Transverse colon (tissue), 4 donors: Measurements from ENCODE around the gene P4HTM.

Source experiments
- CTCF ChIP-seq, 5 experiments: fragments of 200-600 bp in 3 of 5; fragments of 450-650 bp in 2 of 5; sonication (generic) in 3 of 5; IDR thresholded peaks; 1 replicate in 2 of 5; 2 replicates in 3 of 5; pipeline ENCODE4 v1.5.1; 2016 to 2017; ENCODE audit warnings: antibody characterized with exemption in 5 of 5, inconsistent platforms in 3 of 5, mild to moderate bottlenecking in 2 of 5, moderate library complexity in 1 of 5
- EP300 ChIP-seq: sonication (generic); formaldehyde crosslinking; IDR thresholded peaks from one replicate; pipeline ENCODE4 v1.6.1; 2017; ENCODE audit warnings: antibody characterized with exemption, low read depth
- POLR2A ChIP-seq: fragments of 450-650 bp; IDR thresholded peaks from one replicate; pipeline ENCODE4 v1.6.1; 2016; ENCODE audit warnings: antibody characterized with exemption, mild to moderate bottlenecking, moderate library complexity
- POLR2AphosphoS5 ChIP-seq, 3 donors: sonication (generic); formaldehyde crosslinking; IDR thresholded peaks; one replicate each; pipeline ENCODE4 v1.6.1; 2016; ENCODE audit warnings: antibody characterized with exemption in 3 of 3

GRCh38 chr3:48993834-48994233 lies 3.8 kb downstream of the P4HTM start:
- TF ChIP-seq CTCF (IDR thresholded peaks at IDR 0.05): no peak
- TF ChIP-seq POLR2A: no peak
- TF ChIP-seq EP300: no peak
- no peak for TF ChIP-seq POLR2AphosphoS5 (IDR thresholded peaks at IDR 0.05)
